WI38 (cell line): ENCODE results near the gene GAS2L2.
A peak's percentile ranks its signal among the peaks of the same experiment; 100 is the strongest.

Source experiments
- H3K4me3 ChIP-seq: 2 replicates; pipeline ENCODE4 v1.5.1; 2011; ENCODE audit warnings: low read depth, mild to moderate bottlenecking, control low read depth, low read length
- TF ChIP-seq, protein P1 (sequence below): IDR thresholded peaks from 2 replicates; pipeline ENCODE4 v1.5.1; 2012; ENCODE audit warnings: low read depth, mild to moderate bottlenecking, control low read depth, low read length

Gene GAS2L2

DNA sequence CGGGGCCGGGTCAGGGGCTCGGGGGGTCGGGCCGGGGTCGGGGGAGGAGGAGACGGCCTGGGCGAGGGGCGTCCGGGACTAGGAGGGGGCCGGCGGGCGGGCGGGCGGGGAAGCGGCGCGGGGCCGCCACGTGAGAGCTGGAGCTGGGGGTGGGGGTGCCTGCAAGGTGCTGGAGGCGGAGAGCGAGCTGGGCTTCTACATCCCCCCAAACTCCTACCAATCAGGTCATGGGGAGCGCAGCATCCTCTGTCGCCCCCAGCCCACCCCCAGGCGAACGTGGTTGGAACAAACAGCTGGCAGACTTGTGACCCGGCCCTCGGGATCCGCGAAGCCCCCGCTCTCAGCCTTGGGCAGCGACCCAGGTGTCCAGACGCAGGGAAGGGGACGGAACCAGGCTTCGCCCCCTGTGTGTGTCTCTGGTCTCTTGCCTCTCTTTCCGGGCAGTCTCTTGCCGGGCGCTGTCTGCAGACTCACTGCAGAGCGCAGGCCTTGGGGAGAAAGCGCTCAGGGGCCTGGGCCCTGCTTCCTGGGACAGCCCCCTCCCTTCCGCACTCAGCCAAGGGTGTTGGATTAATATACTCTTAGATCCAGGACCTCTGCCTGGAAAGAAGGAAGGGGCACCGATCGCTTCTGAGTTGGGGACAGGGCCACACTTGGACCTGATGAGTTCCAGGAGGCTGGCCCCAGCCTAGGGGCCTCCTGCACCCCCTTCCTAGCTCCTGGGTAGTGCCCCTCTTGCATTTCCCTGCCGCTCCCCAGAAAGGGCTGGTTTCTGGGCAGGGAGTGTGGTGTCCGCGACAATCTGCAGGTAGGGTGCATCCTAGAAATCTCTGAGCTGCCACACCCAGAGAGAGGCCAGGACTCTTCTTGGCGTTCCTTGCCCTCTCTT lies 20.9 kb downstream of the GAS2L2 start:
- TF ChIP-seq, protein P1, sequence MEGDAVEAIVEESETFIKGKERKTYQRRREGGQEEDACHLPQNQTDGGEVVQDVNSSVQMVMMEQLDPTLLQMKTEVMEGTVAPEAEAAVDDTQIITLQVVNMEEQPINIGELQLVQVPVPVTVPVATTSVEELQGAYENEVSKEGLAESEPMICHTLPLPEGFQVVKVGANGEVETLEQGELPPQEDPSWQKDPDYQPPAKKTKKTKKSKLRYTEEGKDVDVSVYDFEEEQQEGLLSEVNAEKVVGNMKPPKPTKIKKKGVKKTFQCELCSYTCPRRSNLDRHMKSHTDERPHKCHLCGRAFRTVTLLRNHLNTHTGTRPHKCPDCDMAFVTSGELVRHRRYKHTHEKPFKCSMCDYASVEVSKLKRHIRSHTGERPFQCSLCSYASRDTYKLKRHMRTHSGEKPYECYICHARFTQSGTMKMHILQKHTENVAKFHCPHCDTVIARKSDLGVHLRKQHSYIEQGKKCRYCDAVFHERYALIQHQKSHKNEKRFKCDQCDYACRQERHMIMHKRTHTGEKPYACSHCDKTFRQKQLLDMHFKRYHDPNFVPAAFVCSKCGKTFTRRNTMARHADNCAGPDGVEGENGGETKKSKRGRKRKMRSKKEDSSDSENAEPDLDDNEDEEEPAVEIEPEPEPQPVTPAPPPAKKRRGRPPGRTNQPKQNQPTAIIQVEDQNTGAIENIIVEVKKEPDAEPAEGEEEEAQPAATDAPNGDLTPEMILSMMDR = no peak
- peak overlapping the region; percentile 58 for H3K4me3 ChIP-seq

DNA sequence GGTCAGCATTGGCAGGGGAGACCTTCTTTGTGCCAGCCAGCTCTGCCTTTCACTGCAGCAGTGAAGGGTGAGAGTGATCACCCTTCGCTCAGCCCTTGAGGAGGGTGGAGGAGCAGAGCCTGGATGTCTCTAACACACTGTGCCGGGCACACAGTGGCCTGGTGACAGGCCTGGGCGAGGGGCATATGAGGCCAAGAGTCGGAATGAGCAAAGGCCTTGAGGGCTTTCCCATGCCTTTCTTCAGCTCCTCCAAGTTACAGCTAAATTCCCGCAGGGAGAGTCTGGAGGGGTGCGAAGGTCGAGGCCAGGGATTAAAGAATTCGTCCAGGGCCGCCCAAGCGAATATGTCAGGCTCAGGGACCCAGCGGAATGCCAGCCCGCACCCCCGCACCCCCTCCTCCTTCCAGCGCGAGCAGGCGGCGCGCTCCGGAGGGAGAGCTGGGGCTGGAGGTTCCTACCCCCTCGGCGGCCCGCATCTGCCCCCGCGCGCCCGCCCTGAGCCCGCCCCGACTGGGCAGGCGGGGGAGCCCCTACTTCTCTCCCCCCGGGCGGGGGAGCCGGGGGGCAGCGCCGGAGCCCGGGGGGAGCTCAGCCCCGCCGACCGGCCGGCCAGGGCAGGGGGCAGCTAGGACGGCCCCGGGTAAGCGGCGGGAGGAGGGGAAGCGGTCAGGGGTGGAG lies 21.7 kb downstream of the GAS2L2 start, which contains the start of gene RASL10B:
Gene RASL10B, plus strand, starts transcription at position 401 of the 678 bp plus-strand sequence. CDS start 3,546 bp downstream, outside the sequence.
- H3K4me3 ChIP-seq = peak within 1 kb of the TSS; percentile 58
- TF ChIP-seq, protein P1 = no peak

DNA sequence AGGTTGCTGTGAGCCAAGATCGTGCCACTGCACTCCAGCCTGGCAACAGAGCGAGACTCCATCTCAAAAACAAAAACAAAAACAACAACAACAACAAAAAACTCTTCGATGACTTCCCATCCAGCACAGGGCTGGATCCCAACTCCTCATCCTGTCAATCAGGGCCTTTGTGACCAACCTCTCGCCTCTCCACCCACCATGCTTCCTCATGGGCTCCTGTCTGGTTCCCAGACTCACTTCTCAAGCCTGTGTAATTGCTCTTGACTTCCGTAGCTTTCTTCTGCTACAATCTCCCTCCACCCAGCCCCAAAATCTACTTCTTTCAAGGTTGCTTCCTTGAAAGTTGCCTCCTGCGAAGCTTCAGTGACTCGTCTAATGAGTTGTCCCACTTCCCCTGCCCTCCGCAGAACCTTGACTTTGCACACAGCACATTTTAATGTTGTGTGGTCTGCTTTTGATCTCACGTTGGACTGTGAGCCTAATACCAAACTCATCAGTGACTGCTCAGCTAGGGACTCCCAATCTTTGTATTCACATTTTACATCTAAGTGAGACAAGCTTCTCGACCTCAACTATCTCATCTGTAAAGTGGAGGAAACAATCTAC lies 22.5 kb downstream of the GAS2L2 start:
- no peak overlapping the region for H3K4me3 ChIP-seq
- TF ChIP-seq, protein P1 = no peak

DNA sequence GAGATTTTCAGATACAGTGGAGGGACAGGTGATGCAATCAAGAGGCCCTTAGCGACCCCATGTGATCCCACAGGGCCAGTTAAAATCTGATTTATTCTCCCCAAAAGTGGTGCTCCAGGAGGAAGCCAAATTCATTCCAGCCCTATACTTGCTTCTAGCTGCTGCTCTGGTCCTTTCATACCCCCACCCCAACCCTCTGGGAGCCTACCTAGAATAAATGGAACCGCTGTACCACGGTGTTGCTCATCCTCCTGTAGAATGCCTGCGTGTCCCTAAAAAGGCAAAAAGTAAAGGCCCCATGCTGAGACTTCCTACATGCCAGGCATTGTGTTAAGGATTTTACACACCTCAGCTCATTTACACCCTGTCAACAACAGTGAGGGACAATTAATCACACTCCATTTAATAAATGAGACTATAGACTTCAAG lies 23.6 kb downstream of the GAS2L2 start:
- no peak overlapping the region for H3K4me3 ChIP-seq
- TF ChIP-seq, protein P1 = no peak

DNA sequence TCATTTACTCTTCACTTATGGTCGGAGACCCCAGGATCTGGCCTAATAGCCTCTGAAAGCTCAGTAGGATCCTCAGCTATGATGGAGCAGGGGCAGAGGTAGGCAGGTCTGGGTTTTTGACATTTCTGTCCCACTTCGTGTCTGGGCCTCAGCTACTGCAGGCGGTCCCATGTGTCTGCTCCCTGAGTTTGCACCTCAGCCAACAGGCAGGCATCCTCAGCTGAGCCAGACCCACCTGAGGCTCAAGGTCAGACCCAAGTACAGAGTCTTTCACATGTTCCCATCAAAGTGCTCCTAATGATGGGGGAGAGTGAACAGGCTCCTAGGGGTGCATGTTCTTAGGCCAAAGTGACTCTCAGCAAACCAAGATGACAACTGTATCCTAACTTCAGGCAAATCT lies 24.5 kb downstream of the GAS2L2 start:
- TF ChIP-seq, protein P1 = no peak
- H3K4me3 ChIP-seq = no peak overlapping the region

DNA sequence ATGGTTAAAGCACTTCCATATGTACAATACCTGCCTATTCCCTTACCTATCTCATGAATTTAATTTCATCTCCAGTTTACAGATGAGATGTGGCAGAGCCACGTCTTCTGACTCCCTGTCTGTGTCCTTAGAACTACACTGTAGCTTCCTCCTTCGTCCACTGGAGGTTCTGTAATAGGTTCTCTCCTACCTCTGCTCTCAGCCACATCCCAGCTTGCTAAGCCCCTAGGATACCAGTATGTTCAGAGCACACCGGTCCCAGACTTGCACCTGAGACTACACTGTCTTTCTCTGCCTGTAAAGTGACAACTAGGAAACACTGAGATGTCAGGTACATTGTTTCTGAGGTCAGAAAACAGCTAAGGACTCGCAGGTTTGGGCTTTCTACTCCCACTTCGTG lies 25.4 kb downstream of the GAS2L2 start:
- TF ChIP-seq, protein P1 = no peak

More for the DNA sequence above, 25.4 kb downstream of the GAS2L2 start:
- no peak overlapping the region for H3K4me3 ChIP-seq
